H1 (cell line): Measurements from ENCODE around the gene KLHL29. TPM values are rescaled to one million over a fixed set of nuclear protein-coding genes. Genes with fewer than 3 reads are reported as not detected.
"Not testable (repeated sequence)": the region's sequence is repeated elsewhere in the genome, so short reads cannot be mapped to it uniquely, and the experiment has no call there.

ENCODE experiments used
- CTCF ChIA-PET: fragments of 300-600 bp; sonication (Branson Sonifier 250); formaldehyde crosslinking; loops from one replicate; lab custom pipeline; 2021; ENCODE audit not compliant: partially characterized antibody; lab: Charles Lee
- POLR2A ChIA-PET: fragments of 300-600 bp; sonication (Branson Sonifier 250); formaldehyde crosslinking; loops from one replicate; lab custom pipeline; 2021; ENCODE audit warnings: inconsistent platforms; ENCODE audit not compliant: partially characterized antibody; lab: Charles Lee
- DNase-seq, 2 experiments: peaks; one replicate each; pipeline versions ENCODE4 v3.0.0 to v3.0.0-alpha.2; 2010 to 2022; ENCODE audit warnings: low spot score in 2 of 2, low read depth in 1 of 2, mixed read lengths in 1 of 2
- FAIRE-seq: peaks from 2 replicates; lab custom pipeline; 2011; peaks lifted over from hg19 to GRCh38; lab: Jason Lieb, UNC
- H2AFZ ChIP-seq: 2 replicates; pipeline ENCODE4 v1.8.1; 2012; ENCODE audit warnings: low read length, inconsistent platforms
- H2AK5ac ChIP-seq: 2 replicates; pipeline ENCODE4 v1.6.1; 2013; ENCODE audit warnings: low read depth, low read length
- H2BK120ac ChIP-seq: replicated peaks from 2 replicates; pipeline ENCODE3; 2013; ENCODE audit warnings: low read depth, low read length, inconsistent platforms
- H2BK12ac ChIP-seq: 2 replicates; pipeline ENCODE4 v1.6.1; 2013; ENCODE audit warnings: low read depth, low read length
- H2BK15ac ChIP-seq: 2 replicates; pipeline ENCODE4 v1.6.1; 2013; ENCODE audit warnings: low read length
- H2BK20ac ChIP-seq: 2 replicates; pipeline ENCODE4 v1.6.1; 2013; ENCODE audit warnings: low read length
- H2BK5ac ChIP-seq: 2 replicates; pipeline ENCODE4 v1.6.1; 2013; ENCODE audit warnings: low read depth, low read length
- H3K14ac ChIP-seq: 2 replicates; pipeline ENCODE4 v1.6.1; 2013; ENCODE audit warnings: inconsistent platforms; ENCODE audit not compliant: insufficient read length
- H3K18ac ChIP-seq: 2 replicates; pipeline ENCODE4 v1.6.1; 2013; ENCODE audit warnings: low read length; ENCODE audit errors: extremely low read depth
- H3K23ac ChIP-seq: 2 replicates; pipeline ENCODE4 v1.6.1; 2013; ENCODE audit warnings: inconsistent platforms; ENCODE audit not compliant: insufficient read length
- H3K23me2 ChIP-seq: 2 replicates; pipeline ENCODE4 v1.6.1; 2013; ENCODE audit warnings: low read depth, low read length
- H3K27ac ChIP-seq: 2 replicates; pipeline ENCODE4 v1.6.1; 2011; ENCODE audit warnings: low read depth, low read length, inconsistent platforms
- H3K27me3 ChIP-seq, 4 experiments: replicated peaks in 1 of 4; 1 replicate in 1 of 4; 2 replicates in 3 of 4; pipeline versions ENCODE4 v1.6.1 to v1.8.1; 2011 to 2013; ENCODE audit warnings: low read length in 3 of 4, mild to moderate bottlenecking in 3 of 4, inconsistent platforms in 2 of 4, mixed read lengths in 2 of 4, moderate library complexity in 1 of 4; ENCODE audit not compliant: control insufficient read depth in 3 of 4, insufficient read depth in 3 of 4; ENCODE audit errors: extremely low read depth in 1 of 4
- H3K36me3 ChIP-seq, 4 experiments: 2 replicates each; pipeline versions ENCODE4 v1.6.1 to v1.8.1; 2011 to 2013; ENCODE audit warnings: mild to moderate bottlenecking in 4 of 4, low read length in 3 of 4, moderate library complexity in 2 of 4, control low read depth in 1 of 4, inconsistent platforms in 1 of 4; ENCODE audit not compliant: insufficient read depth in 4 of 4, control insufficient read depth in 2 of 4
- H3K4ac ChIP-seq: replicated peaks from 2 replicates; pipeline ENCODE3; 2013; ENCODE audit warnings: low read length, low read depth, mixed read lengths, inconsistent platforms; ENCODE audit not compliant: insufficient read length
- H3K4me1 ChIP-seq, 4 experiments: replicated peaks in 1 of 4; 1 replicate in 1 of 4; 2 replicates in 3 of 4; pipeline versions ENCODE4 v1.6.1 to v1.8.1; 2011 to 2013; ENCODE audit warnings: low read length in 3 of 4, inconsistent platforms in 2 of 4, mixed read lengths in 1 of 4; ENCODE audit not compliant: insufficient read depth in 4 of 4, control insufficient read depth in 3 of 4
- H3K4me2 ChIP-seq, 2 experiments: 2 replicates each; pipeline versions ENCODE4 v1.6.1 to v1.8.1; 2011 to 2013; ENCODE audit warnings: low read depth in 2 of 2, low read length in 2 of 2, control low read depth in 1 of 2, inconsistent platforms in 1 of 2, mild to moderate bottlenecking in 1 of 2; ENCODE audit not compliant: insufficient read depth in 1 of 2
- H3K4me3 ChIP-seq, 4 experiments: fragments of 200-600, 300-600 bp in 1 of 4; sonication (generic), shearing (Covaris generic), sonication (Bioruptor Twin) in 1 of 4; 2 replicates each; pipeline versions ENCODE4 v1.5.1 to v1.8.1; 2011 to 2016; ENCODE audit warnings: low read length in 4 of 4, low read depth in 3 of 4, control low read depth in 2 of 4, inconsistent platforms in 2 of 4, mild to moderate bottlenecking in 2 of 4, mixed read lengths in 1 of 4, moderate library complexity in 1 of 4; ENCODE audit not compliant: insufficient read depth in 2 of 4; ENCODE audit errors: extremely low read depth in 1 of 4
- H3K56ac ChIP-seq: replicated peaks from 2 replicates; pipeline ENCODE3; 2013; ENCODE audit warnings: low read depth, mild to moderate bottlenecking, mixed read lengths, low read length, inconsistent platforms; ENCODE audit not compliant: insufficient read length
- H3K79me1 ChIP-seq: 2 replicates; pipeline ENCODE4 v1.6.1; 2013; ENCODE audit warnings: low read depth, low read length, control low read depth
- H3K79me2 ChIP-seq, 2 experiments: 2 replicates each; pipeline versions ENCODE4 v1.6.1 to v1.8.1; 2012 to 2013; ENCODE audit warnings: low read length in 2 of 2, mild to moderate bottlenecking in 2 of 2, inconsistent platforms in 1 of 2; ENCODE audit not compliant: insufficient read depth in 2 of 2, control insufficient read depth in 1 of 2
- H3K9ac ChIP-seq, 4 experiments: replicated peaks in 1 of 4; 1 replicate in 1 of 4; 2 replicates in 3 of 4; pipeline versions ENCODE4 v1.6.1 to v1.8.1; 2011 to 2013; ENCODE audit warnings: low read depth in 3 of 4, low read length in 3 of 4, control low read depth in 2 of 4, mild to moderate bottlenecking in 2 of 4, moderate library complexity in 2 of 4, inconsistent platforms in 1 of 4; ENCODE audit errors: extremely low read depth in 1 of 4
- H3K9me3 ChIP-seq, 2 experiments: 2 replicates each; pipeline versions ENCODE4 v1.6.1 to v1.8.1; 2012 to 2013; ENCODE audit warnings: mild to moderate bottlenecking in 2 of 2, moderate library complexity in 2 of 2, control low read depth in 1 of 2, inconsistent platforms in 1 of 2, low read depth in 1 of 2, low read length in 1 of 2, mixed read lengths in 1 of 2; ENCODE audit not compliant: insufficient read depth in 2 of 2
- H4K20me1 ChIP-seq, 2 experiments: replicated peaks in 1 of 2; 2 replicates each; pipeline versions ENCODE3 to v1.8.1; 2011 to 2013; ENCODE audit warnings: inconsistent platforms in 2 of 2, low read length in 2 of 2, mild to moderate bottlenecking in 1 of 2; ENCODE audit not compliant: insufficient read depth in 2 of 2, control insufficient read depth in 1 of 2
- H4K5ac ChIP-seq: 2 replicates; pipeline ENCODE4 v1.6.1; 2013; ENCODE audit warnings: low read length, low read depth, mixed read lengths, inconsistent platforms; ENCODE audit not compliant: insufficient read length
- H4K8ac ChIP-seq: 2 replicates; pipeline ENCODE4 v1.8.0; 2013; ENCODE audit warnings: mild to moderate bottlenecking, moderate library complexity, low read length, inconsistent platforms; ENCODE audit not compliant: insufficient read depth; ENCODE audit errors: extremely low read depth
- H4K91ac ChIP-seq: replicated peaks from 2 replicates; pipeline ENCODE3; 2013; ENCODE audit warnings: low read length, mixed read lengths, inconsistent platforms; ENCODE audit not compliant: insufficient read length
- TEAD4 ChIP-seq: IDR thresholded peaks from 2 replicates; pipeline ENCODE4 v1.6.1; 2012; ENCODE audit warnings: low read depth, low read length, inconsistent platforms, mixed read lengths
- WGBS, 2 experiments: shearing (Covaris generic) in 1 of 2; methylation state at CpG; one replicate each; pipeline versions ENCODE4 v1.1.6 to v1.1.7; 2013 to 2015; ENCODE audit warnings: low lambda C conversion rate in 2 of 2, mixed read lengths in 2 of 2, inconsistent platforms in 1 of 2, low coverage in 1 of 2, missing lambda C conversion rate in 1 of 2; ENCODE audit not compliant: insufficient replicate concordance in 2 of 2, insufficient coverage in 1 of 2, insufficient read length in 1 of 2; ENCODE audit errors: extremely low coverage in 1 of 2, missing lambda C conversion rate in 1 of 2; 5-methylcytosine and 5-hydroxymethylcytosine counted together
- polyA plus RNA-seq, 7 experiments: library from polyadenylated mRNA; depleted of rRNA in 3 of 7; stranded (reverse) in 5 of 7; unstranded in 2 of 7; fragments of >200 nt in 5 of 7; fragments of 200-250 nt in 2 of 7; gene quantifications; 1 replicate in 5 of 7; 2 replicates in 1 of 7; 4 replicates in 1 of 7; pipeline versions ENCODE4 v1.2.1 to v1.2.3, GENCODE V29; 2011 to 2013; ENCODE audit warnings: missing spikeins in 2 of 7, mixed read lengths in 2 of 7
- total RNA-seq: library from RNA; stranded (reverse); fragmentation: NEBNext Ultra II Directional; extraction: Animal tissue kit (Norgen Biotek cat#: 25700); gene quantifications from 2 replicates; pipeline ENCODE4 v1.2.1, GENCODE V29; 2021

Gene KLHL29
- total and polyA plus RNA-seq, 2 of the 8 experiments (the other 6 are each of a cell fraction or from before 2014, with no cell fraction given) = 1.1 to 4.7 TPM

DNA sequence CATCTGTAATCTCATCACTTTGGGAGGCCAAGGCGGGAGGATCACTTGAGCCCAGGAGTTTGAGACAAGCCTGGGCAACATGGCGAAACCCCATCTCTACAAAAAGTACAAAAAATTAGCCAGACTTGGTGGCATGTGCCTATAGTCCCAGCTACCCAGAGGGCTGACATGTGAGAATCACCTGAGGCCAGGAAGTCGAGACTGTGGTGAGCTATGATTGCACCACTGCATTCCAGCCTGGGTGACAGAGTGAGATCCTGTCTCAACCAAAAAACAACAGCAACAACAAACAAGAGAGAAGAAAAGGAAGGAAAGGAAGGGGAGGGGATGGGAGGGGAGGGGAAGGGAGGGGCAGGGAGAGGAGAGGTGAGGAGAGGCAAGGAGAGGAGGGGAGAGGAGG is 338.1 kb downstream of the KLHL29 start:
- H3K4ac ChIP-seq, H3K4me2 ChIP-seq, H3K79me2 ChIP-seq, H2AK5ac ChIP-seq, H3K9me3 ChIP-seq, H3K9ac ChIP-seq, H4K20me1 ChIP-seq, H2BK15ac ChIP-seq, H2BK120ac ChIP-seq, CTCF ChIA-PET, H3K56ac ChIP-seq, DNase-seq, H3K79me1 ChIP-seq, H3K23ac ChIP-seq, H3K36me3 ChIP-seq, POLR2A ChIA-PET: not testable (repeated sequence)
- 0 out of 2 replicates have a peak, but pooled peaks have one; percentile 20 for TF ChIP-seq TEAD4
- TF ChIP-seq, all 59 proteins: peak for 1; not testable (repeated sequence) for 58
- H3K23me2 ChIP-seq, H4K91ac ChIP-seq, H3K18ac ChIP-seq, H3K4me1 ChIP-seq, H2BK12ac ChIP-seq, H3K27ac ChIP-seq, H2BK5ac ChIP-seq, H4K5ac ChIP-seq, H3K4me3 ChIP-seq, H4K8ac ChIP-seq, H3K14ac ChIP-seq, H3K27me3 ChIP-seq, H2AFZ ChIP-seq, FAIRE-seq, H2BK20ac ChIP-seq: not testable (repeated sequence)
- 94% methylated on average over 3 of the region's 3 CpGs; no CpG with 5 or more reads in 1 of the 2 experiments for WGBS, 2 experiments
